ENCODE results near the gene KIF1A.
"Not testable (repeated sequence)": the region's sequence is repeated elsewhere in the genome, so short reads cannot be mapped to it uniquely, and the experiment has no call there.

Gene KIF1A

DNA sequence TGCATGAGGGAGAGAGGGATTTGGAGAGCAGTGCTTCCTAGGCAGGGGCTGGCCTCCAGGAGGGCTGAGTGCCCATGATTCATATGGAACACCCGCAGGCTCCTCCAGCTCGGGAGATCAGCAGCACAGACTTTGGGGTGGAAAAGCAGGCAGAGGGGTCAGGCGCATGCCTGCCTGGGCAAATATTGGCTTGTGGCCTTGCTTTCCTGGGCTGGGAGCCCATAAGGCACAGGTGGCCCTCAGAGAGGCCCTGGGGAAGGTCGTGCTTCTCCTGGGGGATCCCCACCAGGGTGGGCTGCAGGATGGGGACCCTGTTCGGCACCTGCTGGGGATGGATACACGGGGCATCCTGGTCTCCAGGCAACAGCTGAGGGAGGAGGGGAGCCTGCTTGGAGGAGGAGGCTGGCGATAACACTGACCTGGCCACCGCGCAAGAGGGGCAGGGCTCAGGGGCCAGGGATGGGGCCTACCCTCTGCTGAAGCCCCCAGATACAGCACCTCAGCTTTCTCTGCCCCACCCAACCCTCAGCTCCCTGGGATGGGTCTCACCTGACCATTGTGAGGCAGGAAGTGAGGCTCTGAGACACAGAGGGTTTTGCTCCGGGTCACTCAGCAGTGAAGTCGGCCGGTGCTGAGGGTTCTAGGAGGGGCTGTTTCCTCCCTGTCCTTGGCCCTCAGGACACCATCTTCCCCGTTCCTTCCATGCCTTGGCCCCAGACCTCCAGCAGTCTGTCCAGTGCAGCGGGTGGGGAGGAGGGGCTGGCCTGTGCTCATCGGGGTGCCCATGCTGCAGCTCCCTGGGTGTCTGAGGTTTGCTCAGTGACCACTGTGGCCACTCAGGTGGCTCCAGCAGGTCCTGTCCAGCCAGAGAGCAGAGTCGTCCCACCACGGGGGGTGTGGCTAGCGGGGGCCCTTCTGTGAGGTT is 116.3 kb downstream of the KIF1A start:
- CTCF ChIA-PET, result interaction anchor here (0.8 to 1.0 kb wide), 2 partner anchors 137 to 190 kb away, joined by 3 to 4 read pairs (median 3); no protein-coding TSS in a partner anchor
- POLR2A ChIA-PET, result no interaction called here
- no peak for DNase-seq (ENCODE audit: low read depth, low spot score)
- TF ChIP-seq, protein P1, sequence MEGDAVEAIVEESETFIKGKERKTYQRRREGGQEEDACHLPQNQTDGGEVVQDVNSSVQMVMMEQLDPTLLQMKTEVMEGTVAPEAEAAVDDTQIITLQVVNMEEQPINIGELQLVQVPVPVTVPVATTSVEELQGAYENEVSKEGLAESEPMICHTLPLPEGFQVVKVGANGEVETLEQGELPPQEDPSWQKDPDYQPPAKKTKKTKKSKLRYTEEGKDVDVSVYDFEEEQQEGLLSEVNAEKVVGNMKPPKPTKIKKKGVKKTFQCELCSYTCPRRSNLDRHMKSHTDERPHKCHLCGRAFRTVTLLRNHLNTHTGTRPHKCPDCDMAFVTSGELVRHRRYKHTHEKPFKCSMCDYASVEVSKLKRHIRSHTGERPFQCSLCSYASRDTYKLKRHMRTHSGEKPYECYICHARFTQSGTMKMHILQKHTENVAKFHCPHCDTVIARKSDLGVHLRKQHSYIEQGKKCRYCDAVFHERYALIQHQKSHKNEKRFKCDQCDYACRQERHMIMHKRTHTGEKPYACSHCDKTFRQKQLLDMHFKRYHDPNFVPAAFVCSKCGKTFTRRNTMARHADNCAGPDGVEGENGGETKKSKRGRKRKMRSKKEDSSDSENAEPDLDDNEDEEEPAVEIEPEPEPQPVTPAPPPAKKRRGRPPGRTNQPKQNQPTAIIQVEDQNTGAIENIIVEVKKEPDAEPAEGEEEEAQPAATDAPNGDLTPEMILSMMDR (IDR thresholded peaks at IDR 0.05; ENCODE audit: insufficient read depth, low read length, missing control alignments), result no peak
- no peak overlapping the region for H3K4me3 ChIP-seq (ENCODE audit: low read depth, low read length)

DNA sequence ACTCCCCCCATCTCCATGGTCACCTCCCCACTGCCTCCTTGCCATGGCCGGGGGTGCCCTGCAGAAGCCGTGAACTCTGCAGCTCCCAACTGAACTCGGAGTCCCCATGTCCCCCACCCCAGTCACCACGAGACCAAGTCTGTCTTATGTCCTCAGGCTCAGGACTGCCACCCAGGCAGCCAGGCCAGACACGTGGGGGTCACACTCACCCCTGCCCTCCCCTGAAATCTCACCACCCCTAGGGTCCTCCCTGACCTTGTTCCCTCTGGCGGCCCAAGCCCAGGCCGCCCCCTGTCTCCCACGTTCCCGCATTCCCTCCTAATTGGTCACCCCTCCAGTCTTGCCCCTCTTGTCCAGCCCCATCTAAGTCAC is 117.4 kb downstream of the KIF1A start:
- ChIA-PET CTCF (no interaction called here), POLR2A (no interaction called here)
- TF ChIP-seq, protein P1 (IDR thresholded peaks at IDR 0.05; ENCODE audit: insufficient read depth, low read length, missing control alignments), result no peak
- H3K4me3 ChIP-seq (ENCODE audit: low read depth, low read length), result no peak overlapping the region
- no peak for DNase-seq (ENCODE audit: low read depth, low spot score)

DNA sequence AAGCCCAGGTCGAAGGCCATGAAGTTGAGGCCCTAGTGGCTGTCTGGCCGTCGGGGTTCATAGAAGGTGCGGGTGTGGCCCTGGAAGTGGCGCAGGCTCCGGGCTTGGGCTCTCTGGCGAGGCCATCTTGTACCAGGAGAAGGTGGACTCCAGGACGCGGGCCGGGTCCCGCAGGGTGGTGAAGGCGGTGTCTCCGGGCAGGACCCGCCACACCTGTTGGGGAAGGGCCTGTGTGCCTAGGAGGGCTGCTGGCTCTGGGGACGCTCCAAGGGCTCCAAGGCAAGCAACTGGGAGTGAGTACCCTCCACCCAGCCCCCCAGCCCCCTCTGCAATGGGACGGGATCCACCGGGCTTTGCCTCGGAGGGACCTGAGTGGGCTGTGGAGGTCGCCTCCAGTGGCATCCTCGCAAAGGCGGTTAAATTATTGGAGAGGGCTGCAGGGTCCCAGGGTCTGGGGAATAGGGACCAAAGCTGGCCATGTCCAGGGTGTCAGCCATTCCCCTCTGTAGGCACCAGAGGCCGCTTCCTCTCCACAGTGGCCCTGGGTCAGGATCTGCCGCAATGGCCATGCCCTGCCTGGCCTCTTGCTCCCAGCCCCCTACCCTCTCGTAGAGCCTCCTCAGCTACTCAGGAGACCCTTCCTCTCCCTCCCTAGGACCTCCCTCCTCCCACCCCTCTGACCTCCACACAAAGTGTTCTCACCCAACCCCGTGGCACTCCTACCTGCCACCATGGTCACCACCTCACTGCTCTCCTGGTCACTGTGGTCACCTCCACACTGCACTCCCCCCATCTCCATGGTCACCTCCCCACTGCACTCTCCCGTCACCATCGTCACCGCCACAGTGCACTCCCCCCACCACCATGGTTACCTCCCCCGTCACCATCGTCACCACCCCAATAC is 118.0 kb downstream of the KIF1A start:
- TF ChIP-seq, protein P1 (IDR thresholded peaks at IDR 0.05; ENCODE audit: insufficient read depth, low read length, missing control alignments), result no peak
- no peak for DNase-seq (ENCODE audit: low read depth, low spot score)
- no peak overlapping the region for H3K4me3 ChIP-seq (ENCODE audit: low read depth, low read length)
- ChIA-PET POLR2A (no interaction called here), CTCF (no interaction called here)

DNA sequence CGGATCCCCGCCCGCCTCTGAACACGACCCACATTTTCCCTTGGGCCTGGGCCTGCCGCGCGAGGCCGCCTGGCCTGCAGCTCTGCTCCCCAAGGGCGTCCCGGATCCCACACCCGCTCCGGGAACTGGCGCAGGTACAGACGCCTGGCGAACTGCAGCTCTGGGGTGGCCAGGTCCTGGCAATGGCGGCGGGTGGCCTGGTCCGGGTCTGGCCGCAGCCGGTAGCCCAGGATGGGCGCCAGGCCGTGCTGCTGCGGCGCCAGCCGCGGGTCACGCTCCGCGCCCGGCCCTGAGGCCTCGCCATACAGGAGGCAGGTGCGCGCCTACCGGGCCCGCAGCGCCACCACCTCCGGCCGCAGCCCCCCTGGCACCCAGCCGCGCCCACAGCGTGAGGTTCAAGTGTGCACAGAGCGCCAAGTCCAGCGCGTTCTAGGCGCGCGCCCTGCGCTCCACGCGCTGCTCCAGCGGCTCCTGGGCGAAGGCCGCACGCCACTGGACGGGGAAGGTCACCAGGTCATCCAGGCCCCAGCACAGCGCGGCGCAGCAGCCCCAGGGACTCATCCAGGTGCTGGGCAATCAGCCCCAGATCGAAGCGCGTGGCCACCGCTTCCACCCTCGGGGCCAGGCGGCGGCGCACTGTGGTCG is 118.8 kb downstream of the KIF1A start:
- TF ChIP-seq, protein P1 (IDR thresholded peaks at IDR 0.05; ENCODE audit: insufficient read depth, low read length, missing control alignments), result no peak
- H3K4me3 ChIP-seq (ENCODE audit: low read depth, low read length), result no peak overlapping the region
- no peak for DNase-seq (ENCODE audit: low read depth, low spot score)
- ChIA-PET POLR2A (no interaction called here), CTCF (no interaction called here)

DNA sequence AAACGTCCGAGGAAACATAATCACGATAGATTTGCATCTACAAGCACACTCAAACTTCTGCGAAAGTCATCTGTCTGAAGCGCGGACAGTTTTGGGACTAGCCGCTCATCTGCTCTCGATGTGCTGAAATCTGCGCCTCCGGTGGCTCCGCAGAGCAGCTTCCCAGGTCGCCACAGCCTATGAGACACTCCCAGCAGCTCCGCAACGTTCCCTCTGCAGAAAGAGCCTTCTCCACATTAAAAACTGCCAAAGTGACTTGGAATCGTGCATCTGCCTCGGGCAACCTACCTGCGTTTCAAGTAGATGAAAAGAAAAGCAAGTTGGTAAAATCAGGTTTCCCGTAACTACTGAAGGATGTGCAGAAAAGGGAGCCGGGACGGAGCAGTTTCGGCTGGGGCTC is 119.4 kb downstream of the KIF1A start:
- CTCF ChIA-PET, result interaction anchor here (1.7 kb wide), 1 partner anchor 187 kb away, joined by 9 read pairs; no protein-coding TSS in a partner anchor
- POLR2A ChIA-PET; DNase-seq (ENCODE audit: low read depth, low spot score); H3K4me3 ChIP-seq (ENCODE audit: low read depth, low read length): not testable (repeated sequence)

DNA sequence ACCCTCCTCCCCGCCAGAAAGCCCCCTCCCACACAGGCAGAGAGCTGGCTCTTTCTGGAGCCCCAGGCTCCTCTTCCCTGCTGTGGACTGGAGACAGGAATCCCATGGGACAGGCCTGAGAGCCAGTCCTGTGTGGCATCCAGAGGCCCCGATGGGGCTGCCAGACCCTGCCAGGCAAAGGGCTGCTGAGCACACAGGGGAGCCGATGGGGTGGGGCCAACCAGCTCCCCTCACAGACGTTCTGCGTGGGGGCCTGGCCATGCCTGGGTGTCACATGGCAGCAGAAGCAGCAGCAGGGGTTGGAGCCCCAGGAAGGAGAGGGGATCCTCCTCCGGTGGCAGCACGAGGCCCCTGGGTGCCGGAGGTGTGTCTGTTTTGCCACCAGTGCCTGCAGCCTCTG is 120.2 kb downstream of the KIF1A start:
- CTCF ChIA-PET, result interaction anchor here (1.7 kb wide), 1 partner anchor 186 kb away, joined by 9 read pairs; no protein-coding TSS in a partner anchor
- DNase-seq (ENCODE audit: low read depth, low spot score); H3K4me3 ChIP-seq (ENCODE audit: low read depth, low read length); POLR2A ChIA-PET: not testable (repeated sequence)

DNA sequence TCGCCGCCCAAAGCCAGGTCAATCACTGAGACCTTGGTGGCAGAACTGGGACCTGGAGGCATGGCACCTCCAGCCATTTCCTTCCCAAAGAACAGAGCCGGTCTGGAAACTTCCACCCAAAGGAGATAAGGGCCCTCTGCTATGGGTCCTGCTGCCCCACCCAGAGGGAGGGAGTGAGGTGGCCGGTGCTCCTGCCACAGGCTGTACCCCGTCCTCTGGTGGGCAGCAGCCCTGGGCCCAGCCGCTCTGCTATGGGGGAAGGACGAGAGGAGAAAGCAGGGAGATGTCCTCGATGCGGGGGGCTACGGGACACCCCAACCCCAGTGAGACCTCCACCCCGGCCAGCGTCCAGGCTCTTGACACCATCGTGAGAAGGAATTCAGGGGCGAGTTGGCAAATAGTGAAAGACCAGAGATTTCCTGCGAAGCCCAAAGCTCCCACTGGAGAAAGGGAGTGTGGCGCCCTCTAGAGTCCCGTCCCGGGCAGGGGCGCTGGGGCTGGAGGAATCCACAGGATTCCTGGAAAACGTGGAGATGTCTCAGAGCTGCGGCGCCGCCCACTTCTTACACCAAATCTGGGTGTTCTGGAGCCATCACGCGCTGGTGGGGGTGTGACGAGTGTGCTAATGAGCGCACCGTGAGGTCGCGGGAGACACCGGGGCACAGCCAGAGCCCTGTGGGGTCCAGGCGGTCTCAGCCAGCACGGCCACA is 121.0 kb downstream of the KIF1A start:
- DNase-seq (ENCODE audit: low read depth, low spot score); H3K4me3 ChIP-seq (ENCODE audit: low read depth, low read length); POLR2A ChIA-PET: not testable (repeated sequence)
- CTCF ChIA-PET, result interaction anchor here (1.7 kb wide), 1 partner anchor 185 kb away, joined by 9 read pairs; no protein-coding TSS in a partner anchor

DNA sequence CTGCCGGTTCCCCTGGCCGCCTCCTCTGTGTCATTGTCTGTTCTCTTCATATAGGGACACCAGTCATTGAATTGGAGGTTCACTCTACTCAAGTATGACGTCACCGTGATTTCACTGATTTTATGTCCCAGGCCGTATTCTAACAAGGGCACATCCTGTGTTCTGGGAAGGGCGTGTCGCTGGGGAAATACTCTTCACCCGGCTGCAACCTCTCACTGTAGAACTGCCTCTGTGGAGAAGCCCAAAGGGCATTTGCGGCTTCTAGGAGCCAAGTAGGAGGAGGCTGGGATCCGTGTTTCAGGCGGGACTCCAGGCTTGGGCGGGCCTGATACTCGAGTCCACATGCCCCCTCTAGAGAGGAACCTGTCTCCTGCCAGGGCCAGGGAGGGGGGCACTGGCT is 123.5 kb downstream of the KIF1A start:
- CTCF ChIA-PET; H3K4me3 ChIP-seq (ENCODE audit: low read depth, low read length); DNase-seq (ENCODE audit: low read depth, low spot score); POLR2A ChIA-PET: not testable (repeated sequence)

DNA sequence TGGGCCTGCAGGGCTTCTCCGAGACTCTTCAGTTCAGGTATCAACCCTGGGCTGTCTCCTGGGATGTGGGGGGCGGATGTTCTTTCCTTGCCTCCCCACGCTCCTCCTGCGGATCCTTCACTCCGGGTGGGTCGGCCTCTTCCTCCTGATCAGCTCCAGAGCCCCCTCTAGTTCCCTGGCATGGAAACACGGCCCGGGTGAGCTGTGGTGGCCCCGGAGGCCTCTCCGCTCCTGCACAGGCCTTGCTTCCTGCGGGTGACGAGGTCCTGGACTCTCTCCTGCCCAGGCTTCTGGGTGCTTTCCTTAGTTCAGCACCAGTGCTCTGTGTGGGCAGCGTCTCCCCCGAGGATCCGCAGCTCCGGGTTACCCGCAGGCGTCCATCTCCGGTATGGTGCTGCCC is 124.4 kb downstream of the KIF1A start:
- POLR2A ChIA-PET; DNase-seq (ENCODE audit: low read depth, low spot score); CTCF ChIA-PET; H3K4me3 ChIP-seq (ENCODE audit: low read depth, low read length): not testable (repeated sequence)

DNA sequence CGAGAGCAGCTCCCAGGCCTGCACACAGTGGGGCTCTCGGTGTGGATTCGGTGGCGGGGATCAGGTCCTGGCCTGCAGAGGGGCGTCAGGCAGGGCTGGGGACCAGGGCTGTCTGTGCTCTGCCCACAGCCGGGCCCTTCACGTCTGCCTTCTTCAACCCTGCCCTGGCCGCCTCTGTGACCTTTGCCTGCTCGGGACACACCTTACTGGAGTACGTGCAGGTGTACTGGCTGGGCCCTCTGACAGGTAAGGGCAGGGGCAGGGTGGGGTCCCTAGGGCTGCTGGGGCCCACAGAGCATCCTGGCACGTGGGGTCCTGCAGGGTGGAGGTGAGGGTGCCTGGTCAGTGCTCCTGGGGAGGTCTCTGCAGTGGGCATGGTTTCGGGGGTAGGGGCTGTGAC is 125.7 kb downstream of the KIF1A start:
- DNase-seq (ENCODE audit: low read depth, low spot score); POLR2A ChIA-PET; H3K4me3 ChIP-seq (ENCODE audit: low read depth, low read length); CTCF ChIA-PET: not testable (repeated sequence)
